Psoas muscle (tissue), 8 donors: ENCODE results near the gene TUSC2. TPM values are rescaled to one million over a fixed set of nuclear protein-coding genes. Genes with fewer than 3 reads are reported as not detected.
A peak's percentile ranks its signal among the peaks of the same experiment; 100 is the strongest.

Source experiments
- ATAC-seq, 4 donors: fragments of 200-7000 bp; cut with Tn5 transposase; one replicate each; pipeline ENCODE4 v1.9.1; 2020; ENCODE audit warnings: moderate library complexity in 3 of 4, mild to moderate bottlenecking in 2 of 4
- DNase-seq, 2 donors: peaks; one replicate each; pipeline ENCODE4 v3.0.0-alpha.2; 2020
- H3K27ac ChIP-seq: fragments of 200-600 bp; one replicate; pipeline ENCODE4 v1.8.0; 2022
- H3K27me3 ChIP-seq, 3 donors: fragments of 200-600 bp in 1 of 3; one replicate each; pipeline versions ENCODE4 v1.6.1 to v1.8.0; 2013 to 2022; ENCODE audit warnings: low read length in 2 of 3, mild to moderate bottlenecking in 2 of 3, moderate library complexity in 1 of 3; ENCODE audit not compliant: insufficient read depth in 3 of 3
- H3K36me3 ChIP-seq, 2 donors: fragments of 200-600 bp in 1 of 2; one replicate each; pipeline versions ENCODE4 v1.6.1 to v1.8.0; 2013 to 2022; ENCODE audit warnings: low read depth in 1 of 2, mild to moderate bottlenecking in 1 of 2, moderate library complexity in 1 of 2; ENCODE audit not compliant: insufficient read depth in 1 of 2
- H3K4me1 ChIP-seq: fragments of 200-600 bp; one replicate; pipeline ENCODE4 v1.8.0; 2022
- H3K4me3 ChIP-seq: fragments of 200-600 bp; one replicate; pipeline ENCODE4 v1.8.0; 2022; ENCODE audit warnings: mild to moderate bottlenecking
- H3K9me3 ChIP-seq: fragments of 200-600 bp; one replicate; pipeline ENCODE4 v1.8.0; 2022
- CTCF ChIP-seq: fragments of 200-600 bp; IDR thresholded peaks from one replicate; pipeline ENCODE4 v1.8.0; 2022; ENCODE audit warnings: antibody characterized with exemption
- WGBS, 3 donors: extraction: QIAGEN DNeasy Blood & Tissue Kit; methylation state at CpG; one replicate each; pipeline versions ENCODE4 v1.1.6 to v1.1.7; 2013; 5-methylcytosine and 5-hydroxymethylcytosine counted together
- intact Hi-C, 2 donors: fragments of 100-400 bp; cut with DNase I; formaldehyde crosslinking; loops; one replicate each; pipeline versions ENCODE4 v1.11.0 to v1.14.2; 2022
- polyA plus RNA-seq, 3 donors: library from polyadenylated mRNA; stranded (reverse); fragments of 200-250 nt; gene quantifications; one replicate each; pipeline ENCODE4 v1.2.3, GENCODE V29; 2013
- total RNA-seq, 4 donors: library from RNA; stranded (reverse); fragmentation: NEBNext Ultra II Directional in 2 of 4; extraction: Animal tissue kit (Norgen Biotek cat#: 25700) in 2 of 4; gene quantifications; one replicate each; pipeline versions ENCODE4 v1.2.1 to v1.2.4, GENCODE V29; 2021 to 2023
- donor health status: healthy with polysubstance abuse.
- donor health status: DM: no; HTN: no; CAD: no; lungs with moderate emphysema.
- donor health status: Bipolar disorder and iron deficiency.
- donor health status: healthy.
- donor health status: DM: yes; HTN: yes; CAD: no.
- donor health status: DM: no; HTN: no; CAD: no.
- donor health status: DM: no; HTN: no; CAD: no.
- donor health status: DM: yes; HTN: yes; CAD: no.

The TUSC2 gene
- total and polyA plus RNA-seq, 7 donors = 31.5 to 100 (median 38.0) TPM

- Histone ChIP-seq H3K27me3 (no peaks in the 10 kb centered on the region), H3K36me3 (peaks cover 5 to 55% of the 10 kb centered on the region in 2 donors), H3K27ac (no peak overlapping the region), H3K4me1 (peaks cover 62% of the 10 kb centered on the region), H3K9me3 (no peaks in the 10 kb centered on the region), H3K4me3 (no peak overlapping the region)
- WGBS, 3 donors = 64 to 80% (median 68%) methylated on average over 12 of the region's 12 CpGs
- DNase-seq = no peak
- no peak for ATAC-seq
- intact Hi-C loops = no loop called here
- TF ChIP-seq CTCF = no peak
These were observed 25.4 kb upstream of the TUSC2 start for GRCh38 chr3:50353245-50354004.

GRCh38 chr3:50352781-50353180 is 24.8 kb upstream of the TUSC2 start:
- TF ChIP-seq CTCF = no peak
- peaks cover 60% of the 10 kb centered on the region for H3K4me1 ChIP-seq
- H3K27me3 ChIP-seq = no peaks in the 10 kb centered on the region
- H3K36me3 ChIP-seq = peaks cover 5 to 54% of the 10 kb centered on the region in 2 donors
- intact Hi-C loops = no loop called here
- H3K9me3 ChIP-seq = no peaks in the 10 kb centered on the region
- no peak for DNase-seq
- ATAC-seq = no peak
- WGBS, 3 donors = 19 to 36% (median 19%) methylated on average over 2 of the region's 2 CpGs
- no peak overlapping the region for H3K27ac ChIP-seq
- H3K4me3 ChIP-seq = no peak overlapping the region

GRCh38 chr3:50351323-50351697 is 23.3 kb upstream of the TUSC2 start:
- Histone ChIP-seq H3K27me3 (no peaks in the 10 kb centered on the region), H3K4me3 (peak overlapping the region; percentile 92), H3K9me3 (no peaks in the 10 kb centered on the region), H3K4me1 (peaks cover 46% of the 10 kb centered on the region), H3K27ac (peak overlapping the region; percentile 97), H3K36me3 (peaks cover 5 to 56% of the 10 kb centered on the region in 2 donors)
- ATAC-seq = no peak
- WGBS, 3 donors = 40 to 53% (median 44%) methylated on average over 11 of the region's 11 CpGs
- intact Hi-C loops = no loop called here
- no peak for DNase-seq
- no peak for TF ChIP-seq CTCF

GRCh38 chr3:50350527-50351322 is 22.7 kb upstream of the TUSC2 start, which contains the start of the genes CYB561D2 and NPRL2:
CYB561D2 (plus strand) TSS chr3:50350862; CDS start chr3:50351434, 572 bp downstream.
NPRL2 (minus strand) TSS chr3:50350775; CDS start chr3:50350652, 123 bp downstream.
- WGBS, 3 donors = 0 to 1% (median 1%) methylated on average over 63 to 64 of the region's 64 CpGs
- Histone ChIP-seq H3K4me1 (peaks cover 43% of the 10 kb centered on the region), H3K9me3 (no peaks in the 10 kb centered on the region), H3K4me3 (peak within 1 kb of the TSS; percentile 92), H3K36me3 (peaks cover 5 to 50% of the 10 kb centered on the region in 2 donors), H3K27ac (peak within 1 kb of the TSS; percentile 97), H3K27me3 (no peaks in the 10 kb centered on the region)
- TF ChIP-seq CTCF = no peak
- ATAC-seq (peak; percentile 94 to 96 (median 94)), DNase-seq (peak; percentile 98 to 99)
- intact Hi-C loops = no loop called here
